Measurements from ENCODE around the gene CPEB2. TPM values are rescaled to one million over a fixed set of nuclear protein-coding genes. Genes with fewer than 3 reads are reported as not detected.

The CPEB2 gene
- total and polyA plus RNA-seq, 10 of the 15 experiments (the other 5 are each of a cell fraction or from before 2014, with no cell fraction given): 0.73 to 8.3 (median 3.7) TPM

- no peak for TF ChIP-seq E4F1 (IDR thresholded peaks at IDR 0.05; ENCODE audit: borderline replicate concordance, partially characterized antibody)
- no peak for TF ChIP-seq ZBTB33 (IDR thresholded peaks at IDR 0.05)
- TF ChIP-seq MYC (IDR thresholded peaks at IDR 0.05; ENCODE audit: insufficient read depth, insufficient read length, insufficient replicate concordance, low read length, severe bottlenecking): no peak
- TF ChIP-seq ZNF687 (IDR thresholded peaks at IDR 0.05): no peak
Measured at GRCh38 chr4:15034071-15034764, 31.9 kb downstream of the CPEB2 start (continued).

Measured in GM12878 (cell line).